SKM-1 (cell line): ENCODE measurements around the gene LOXHD1.

ENCODE experiments used
- DNase-seq: peaks from one replicate; lab custom pipeline; 2025; ENCODE audit not compliant: unreplicated experiment; lab: John Stamatoyannopoulos, UW

LOXHD1 gene

GRCh38 chr18:46481048-46481846 lies 175.8 kb downstream of the LOXHD1 start:
- DNase-seq, result peak; percentile 35

GRCh38 chr18:46480226-46480625 lies 176.8 kb downstream of the LOXHD1 start:
- no peak for DNase-seq

GRCh38 chr18:46478796-46479195 lies 178.2 kb downstream of the LOXHD1 start:
- DNase-seq, result no peak

- DNase-seq, result no peak
Observed at GRCh38 chr18:46477425-46478011, 179.5 kb downstream of the LOXHD1 start.

- DNase-seq, result no peak
Observed at GRCh38 chr18:46475390-46475752, 181.6 kb downstream of the LOXHD1 start.

GRCh38 chr18:46474487-46475389 lies 182.3 kb downstream of the LOXHD1 start:
- DNase-seq, result no peak

- DNase-seq, result no peak
Observed at GRCh38 chr18:46471809-46472498, 185.1 kb downstream of the LOXHD1 start.

GRCh38 chr18:46470714-46471113 lies 186.3 kb downstream of the LOXHD1 start:
- no peak for DNase-seq

GRCh38 chr18:46469186-46469915 lies 187.7 kb downstream of the LOXHD1 start:
- DNase-seq, result no peak

- no peak for DNase-seq
Observed at GRCh38 chr18:46468426-46469180, 188.4 kb downstream of the LOXHD1 start.

GRCh38 chr18:46466234-46467160 lies 190.5 kb downstream of the LOXHD1 start:
- no peak for DNase-seq

GRCh38 chr18:46464926-46465655 lies 191.9 kb downstream of the LOXHD1 start:
- no peak for DNase-seq

- DNase-seq, result no peak
Observed at GRCh38 chr18:46462523-46462922, 194.5 kb downstream of the LOXHD1 start.

- no peak for DNase-seq
Observed at GRCh38 chr18:46461993-46462392, 195.0 kb downstream of the LOXHD1 start.

GRCh38 chr18:46460754-46461153 lies 196.3 kb downstream of the LOXHD1 start:
- no peak for DNase-seq

GRCh38 chr18:46459789-46460455 lies 197.1 kb downstream of the LOXHD1 start:
- DNase-seq, result no peak

- no peak for DNase-seq
Observed at GRCh38 chr18:46458472-46458871, 198.5 kb downstream of the LOXHD1 start.
